Right lobe of liver (tissue), 6 donors: ENCODE results near the gene HSF2BP. TPM values are rescaled to one million over a fixed set of nuclear protein-coding genes. Genes with fewer than 3 reads are reported as not detected.
"Not testable (repeated sequence)": the region's sequence is repeated elsewhere in the genome, so short reads cannot be mapped to it uniquely, and the experiment has no call there.

ENCODE experiments used
- ATAC-seq, 4 donors: fragments of 200-7000 bp; cut with Tn5 transposase; one replicate each; pipeline ENCODE4 v1.9.1; 2020; ENCODE audit warnings: mild to moderate bottlenecking in 4 of 4, moderate library complexity in 4 of 4
- DNase-seq, 3 donors: peaks; one replicate each; pipeline ENCODE4 v3.0.0-alpha.2; 2020
- H3K27ac ChIP-seq, 3 donors: fragments of 200-600 bp; one replicate each; pipeline ENCODE4 v1.8.0; 2022
- H3K27me3 ChIP-seq, 2 donors: fragments of 200-600 bp; one replicate each; pipeline ENCODE4 v1.8.0; 2022
- H3K36me3 ChIP-seq, 4 donors: fragments of 200-600 bp; sonication (generic) in 1 of 4; one replicate each; pipeline versions ENCODE4 v1.5.1 to v1.8.0; 2017 to 2022; ENCODE audit warnings: control low read depth in 1 of 4
- H3K4me1 ChIP-seq, 4 donors: fragments of 200-600 bp; sonication (generic) in 1 of 4; one replicate each; pipeline versions ENCODE4 v1.5.1 to v1.8.0; 2017 to 2022; ENCODE audit warnings: control low read depth in 1 of 4
- H3K4me3 ChIP-seq, 3 donors: fragments of 200-600 bp; one replicate each; pipeline ENCODE4 v1.8.0; 2022
- H3K9me3 ChIP-seq, 4 donors: fragments of 200-600 bp; sonication (generic) in 1 of 4; one replicate each; pipeline versions ENCODE4 v1.5.1 to v1.8.0; 2017 to 2022; ENCODE audit warnings: control low read depth in 1 of 4
- CTCF ChIP-seq, 4 donors: fragments of 200-600 bp in 3 of 4; fragments of 450-650 bp in 1 of 4; IDR thresholded peaks; one replicate each; pipeline versions ENCODE4 v1.5.1 to v1.8.0; 2016 to 2022; ENCODE audit warnings: antibody characterized with exemption in 4 of 4, mild to moderate bottlenecking in 2 of 4
- POLR2A ChIP-seq: fragments of 450-650 bp; IDR thresholded peaks from one replicate; pipeline ENCODE4 v1.6.1; 2017; ENCODE audit warnings: antibody characterized with exemption, mild to moderate bottlenecking
- WGBS: methylation state at CpG from one replicate; pipeline ENCODE4 v1.1.6; 2018; ENCODE audit warnings: low coverage, low lambda C conversion rate; ENCODE audit not compliant: insufficient coverage; ENCODE audit errors: missing lambda C conversion rate; 5-methylcytosine and 5-hydroxymethylcytosine counted together
- intact Hi-C, 2 donors: fragments of 100-400 bp; cut with DNase I; formaldehyde crosslinking; loops; one replicate each; pipeline versions ENCODE4 v1.11.2 to v1.14.1; 2022
- total RNA-seq, 6 experiments: library from RNA; depleted of rRNA in 2 of 6; stranded (reverse); fragments of >200 nt in 2 of 6; fragmentation: NEBNext Ultra II Directional in 3 of 6; extraction: Animal tissue kit (Norgen Biotek cat#: 25700) in 3 of 6; gene quantifications; one replicate each; pipeline versions ENCODE4 v1.1.0 to v1.2.4, GENCODE V29; 2016 to 2023
- donor health status: DM: no; HTN: yes; CAD: no.
- donor health status: DM: no; HTN: no; CAD: no.
- donor health status: DM: no; HTN: no; CAD: no.
- donor health status: DM: no; HTN: yes; CAD: no.
- donor health status: DM: no; HTN: yes; CAD: no.

Gene HSF2BP
- total RNA-seq, 6 experiments from 2014 or later, result 0.25 to 0.62 (median 0.37) TPM; not detected in 2

- ATAC-seq, result no peak
- 41% methylated on average over 9 of the region's 12 CpGs for WGBS
- no peaks in the 10 kb centered on the region for H3K27me3 ChIP-seq
These were observed 43.4 kb upstream of the HSF2BP start for GRCh38 chr21:43702785-43703034.

GRCh38 chr21:43701936-43702784, 42.9 kb upstream of the HSF2BP start:
- Histone ChIP-seq H3K36me3 (no peaks in the 10 kb centered on the region), H3K4me3 (no peak overlapping the region), H3K27me3 (no peaks in the 10 kb centered on the region), H3K4me1 (peaks cover 0 to 3% (median 0%) of the 10 kb centered on the region in 4 donors), H3K9me3 (no peaks in the 10 kb centered on the region), H3K27ac (no peak overlapping the region)
- WGBS, result 91% methylated on average over 8 of the region's 29 CpGs
- ATAC-seq (peak in 2 of 4 donors; percentile 11 to 32), DNase-seq (no peak)
- intact Hi-C loops, result loop anchor here in 1 of 2 donors (10.0 kb wide), 1 partner anchor 73 kb away; the partner anchor contains the start of gene CSTB
- TF ChIP-seq CTCF (IDR thresholded peaks at IDR 0.05) (no peak), POLR2A (no peak)

More at GRCh38 chr21:43702785-43703034, 43.4 kb upstream of the HSF2BP start:
- no peaks in the 10 kb centered on the region for H3K36me3 ChIP-seq
- intact Hi-C loops, result loop anchor here in 1 of 2 donors (10.0 kb wide), 1 partner anchor 72 kb away; the partner anchor contains the start of gene CSTB
- H3K9me3 ChIP-seq, result no peaks in the 10 kb centered on the region
- no peak overlapping the region for H3K27ac ChIP-seq
- DNase-seq, result no peak
- H3K4me3 ChIP-seq, result no peak overlapping the region
- H3K4me1 ChIP-seq, result peaks cover 0 to 3% (median 0%) of the 10 kb centered on the region in 4 donors
- TF ChIP-seq POLR2A (no peak), CTCF (IDR thresholded peaks at IDR 0.05) (no peak)

- intact Hi-C loops, result loop anchor here (10.0 kb wide), 3 partner anchors 45 to 75 kb away; partner anchors contain the start of gene CSTB (in 1 of the 2)
These were observed 40.8 kb upstream of the HSF2BP start for GRCh38 chr21:43699933-43700599.

GRCh38 chr21:43699492-43699777, 40.1 kb upstream of the HSF2BP start:
- not testable (repeated sequence) for H3K36me3 ChIP-seq, H3K27ac ChIP-seq, DNase-seq, ATAC-seq, H3K9me3 ChIP-seq, H3K4me1 ChIP-seq, H3K4me3 ChIP-seq, H3K27me3 ChIP-seq
- 61% methylated on average over 4 of the region's 5 CpGs for WGBS
- intact Hi-C loops, result loop anchor here (10.0 kb wide), 2 partner anchors 45 to 55 kb away; no protein-coding TSS in a partner anchor

More at GRCh38 chr21:43699933-43700599, 40.8 kb upstream of the HSF2BP start:
- DNase-seq (no peak), ATAC-seq (peak in 1 of 4 donors; percentile 17)
- 72% methylated on average over 7 of the region's 13 CpGs for WGBS
- no peaks in the 10 kb centered on the region for H3K9me3 ChIP-seq
- TF ChIP-seq POLR2A (no peak), CTCF (IDR thresholded peaks at IDR 0.05) (no peak)
- no peak overlapping the region for H3K27ac ChIP-seq
- H3K4me3 ChIP-seq, result no peak overlapping the region
- H3K4me1 ChIP-seq, result peaks cover 0 to 3% (median 0%) of the 10 kb centered on the region in 4 donors
- H3K36me3 ChIP-seq, result peaks cover 0 to 6% (median 0%) of the 10 kb centered on the region in 4 donors
- no peaks in the 10 kb centered on the region for H3K27me3 ChIP-seq
